Stomach smooth muscle (tissue), 2 donors: Measurements from ENCODE around the gene ELMO1.

Source experiments
- H3K27ac ChIP-seq: one replicate; pipeline ENCODE4 v1.7.0; 2013; ENCODE audit warnings: mild to moderate bottlenecking, low read length, inconsistent platforms
- H3K27me3 ChIP-seq, 2 donors: one replicate each; pipeline ENCODE4 v1.7.0; 2013; ENCODE audit warnings: low read length in 2 of 2; ENCODE audit not compliant: insufficient read depth in 2 of 2, control insufficient read depth in 1 of 2
- H3K36me3 ChIP-seq, 2 donors: one replicate each; pipeline ENCODE4 v1.7.0; 2013; ENCODE audit warnings: low read length in 2 of 2; ENCODE audit not compliant: control insufficient read depth in 2 of 2, insufficient read depth in 2 of 2
- H3K4me1 ChIP-seq: one replicate; pipeline ENCODE4 v1.7.0; 2013; ENCODE audit warnings: low read length; ENCODE audit not compliant: control insufficient read depth, insufficient read depth
- H3K4me3 ChIP-seq, 2 donors: one replicate each; pipeline ENCODE4 v1.7.0; 2013; ENCODE audit warnings: low read length in 2 of 2
- H3K9ac ChIP-seq, 2 donors: one replicate each; pipeline ENCODE4 v1.7.0; 2013; ENCODE audit warnings: low read length in 2 of 2, mild to moderate bottlenecking in 1 of 2
- H3K9me3 ChIP-seq, 2 donors: one replicate each; pipeline ENCODE4 v1.7.0; 2013; ENCODE audit warnings: low read length in 2 of 2; ENCODE audit not compliant: control insufficient read depth in 2 of 2
- donor health status: healthy.
- donor health status: Pancreatic carcinoma.

ELMO1 gene

GRCh38 chr7:37311355-37311754, 137.3 kb downstream of the ELMO1 start:
- H3K27me3 ChIP-seq, result no peaks in the 10 kb centered on the region
- no peak overlapping the region for H3K27ac ChIP-seq
- no peaks in the 10 kb centered on the region for H3K9me3 ChIP-seq
- H3K36me3 ChIP-seq, result no peaks in the 10 kb centered on the region
- H3K9ac ChIP-seq, result no peak overlapping the region
- no peaks in the 10 kb centered on the region for H3K4me1 ChIP-seq
- no peak overlapping the region for H3K4me3 ChIP-seq

GRCh38 chr7:37310327-37311080, 138.2 kb downstream of the ELMO1 start:
- Histone ChIP-seq H3K36me3 (no peaks in the 10 kb centered on the region), H3K9ac (no peak overlapping the region), H3K27me3 (no peaks in the 10 kb centered on the region), H3K4me1 (no peaks in the 10 kb centered on the region), H3K4me3 (no peak overlapping the region), H3K27ac (no peak overlapping the region), H3K9me3 (no peaks in the 10 kb centered on the region)

GRCh38 chr7:37309493-37309892, 139.2 kb downstream of the ELMO1 start:
- H3K4me1 ChIP-seq, result no peaks in the 10 kb centered on the region
- no peaks in the 10 kb centered on the region for H3K27me3 ChIP-seq
- H3K9ac ChIP-seq, result no peak overlapping the region
- H3K4me3 ChIP-seq, result no peak overlapping the region
- H3K9me3 ChIP-seq, result no peaks in the 10 kb centered on the region
- no peaks in the 10 kb centered on the region for H3K36me3 ChIP-seq
- no peak overlapping the region for H3K27ac ChIP-seq

- Histone ChIP-seq H3K9me3 (peaks cover 0 to 2% of the 10 kb centered on the region in 2 donors), H3K27me3 (peaks cover 0 to 2% of the 10 kb centered on the region in 2 donors), H3K9ac (no peak overlapping the region), H3K4me3 (no peak overlapping the region), H3K36me3 (no peaks in the 10 kb centered on the region), H3K4me1 (no peaks in the 10 kb centered on the region), H3K27ac (no peak overlapping the region)
These were observed 143.7 kb downstream of the ELMO1 start for GRCh38 chr7:37304921-37305320.

- no peak overlapping the region for H3K27ac ChIP-seq
- H3K4me3 ChIP-seq, result no peak overlapping the region
- H3K36me3 ChIP-seq, result no peaks in the 10 kb centered on the region
- H3K4me1 ChIP-seq, result no peaks in the 10 kb centered on the region
- no peak overlapping the region for H3K9ac ChIP-seq
- no peaks in the 10 kb centered on the region for H3K27me3 ChIP-seq
- H3K9me3 ChIP-seq, result peaks cover 0 to 2% of the 10 kb centered on the region in 2 donors
These were observed 151.1 kb downstream of the ELMO1 start for GRCh38 chr7:37297546-37297945.

- H3K27ac ChIP-seq, result no peak overlapping the region
- H3K9ac ChIP-seq, result no peak overlapping the region
- no peak overlapping the region for H3K4me3 ChIP-seq
- no peaks in the 10 kb centered on the region for H3K4me1 ChIP-seq
- H3K9me3 ChIP-seq, result no peaks in the 10 kb centered on the region
- H3K36me3 ChIP-seq, result no peaks in the 10 kb centered on the region
- no peaks in the 10 kb centered on the region for H3K27me3 ChIP-seq
These were observed 153.3 kb downstream of the ELMO1 start for GRCh38 chr7:37295401-37295800.

GRCh38 chr7:37290731-37291130, 157.9 kb downstream of the ELMO1 start:
- Histone ChIP-seq H3K27me3 (no peaks in the 10 kb centered on the region), H3K4me3 (no peak overlapping the region), H3K36me3 (no peaks in the 10 kb centered on the region), H3K9ac (no peak overlapping the region), H3K9me3 (no peaks in the 10 kb centered on the region), H3K4me1 (peaks cover 4% of the 10 kb centered on the region), H3K27ac (no peak overlapping the region)

GRCh38 chr7:37289781-37290180, 158.9 kb downstream of the ELMO1 start:
- Histone ChIP-seq H3K36me3 (no peaks in the 10 kb centered on the region), H3K4me1 (peaks cover 4% of the 10 kb centered on the region), H3K9ac (no peak overlapping the region), H3K27ac (no peak overlapping the region), H3K9me3 (no peaks in the 10 kb centered on the region), H3K27me3 (no peaks in the 10 kb centered on the region), H3K4me3 (no peak overlapping the region)

GRCh38 chr7:37289367-37289766, 159.3 kb downstream of the ELMO1 start:
- no peak overlapping the region for H3K9ac ChIP-seq

GRCh38 chr7:37287131-37287855, 161.4 kb downstream of the ELMO1 start:
- H3K4me3 ChIP-seq, result no peak overlapping the region
- no peak overlapping the region for H3K9ac ChIP-seq
- no peaks in the 10 kb centered on the region for H3K27me3 ChIP-seq
- no peak overlapping the region for H3K27ac ChIP-seq
- no peaks in the 10 kb centered on the region for H3K36me3 ChIP-seq
- H3K9me3 ChIP-seq, result no peaks in the 10 kb centered on the region
- H3K4me1 ChIP-seq, result peaks cover 4% of the 10 kb centered on the region

More at GRCh38 chr7:37289367-37289766, 159.3 kb downstream of the ELMO1 start:
- H3K4me3 ChIP-seq, result no peak overlapping the region
- peaks cover 4% of the 10 kb centered on the region for H3K4me1 ChIP-seq
- H3K36me3 ChIP-seq, result no peaks in the 10 kb centered on the region
- no peaks in the 10 kb centered on the region for H3K27me3 ChIP-seq
- H3K9me3 ChIP-seq, result no peaks in the 10 kb centered on the region
- H3K27ac ChIP-seq, result no peak overlapping the region

GRCh38 chr7:37286454-37286832, 162.2 kb downstream of the ELMO1 start:
- no peaks in the 10 kb centered on the region for H3K9me3 ChIP-seq
- H3K27ac ChIP-seq, result no peak overlapping the region
- H3K4me1 ChIP-seq, result peaks cover 4% of the 10 kb centered on the region
- H3K9ac ChIP-seq, result no peak overlapping the region
- no peak overlapping the region for H3K4me3 ChIP-seq
- H3K36me3 ChIP-seq, result no peaks in the 10 kb centered on the region
- no peaks in the 10 kb centered on the region for H3K27me3 ChIP-seq
